ENCODE results near the gene LRP11. TPM values are rescaled to one million over a fixed set of nuclear protein-coding genes. Genes with fewer than 3 reads are reported as not detected.

LRP11 gene, protein sequence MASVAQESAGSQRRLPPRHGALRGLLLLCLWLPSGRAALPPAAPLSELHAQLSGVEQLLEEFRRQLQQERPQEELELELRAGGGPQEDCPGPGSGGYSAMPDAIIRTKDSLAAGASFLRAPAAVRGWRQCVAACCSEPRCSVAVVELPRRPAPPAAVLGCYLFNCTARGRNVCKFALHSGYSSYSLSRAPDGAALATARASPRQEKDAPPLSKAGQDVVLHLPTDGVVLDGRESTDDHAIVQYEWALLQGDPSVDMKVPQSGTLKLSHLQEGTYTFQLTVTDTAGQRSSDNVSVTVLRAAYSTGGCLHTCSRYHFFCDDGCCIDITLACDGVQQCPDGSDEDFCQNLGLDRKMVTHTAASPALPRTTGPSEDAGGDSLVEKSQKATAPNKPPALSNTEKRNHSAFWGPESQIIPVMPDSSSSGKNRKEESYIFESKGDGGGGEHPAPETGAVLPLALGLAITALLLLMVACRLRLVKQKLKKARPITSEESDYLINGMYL
- total RNA-seq (2014; rRNA removed; shearing (Covaris generic)) (1.1 and 1.5 TPM in 2 replicates), total RNA-seq (2022) (1.2 and 1.5 TPM in 2 replicates), Bru-seq, nascent RNA (percentile 16 among the genes with signal in this experiment), BruChase-seq, experiment 1, labeled RNA remaining after a 6-hour chase (percentile 16 among the genes with signal in this experiment), BruChase-seq, experiment 2, labeled RNA remaining after a 2-hour chase (percentile 18 among the genes with signal in this experiment)
- long read RNA-seq, partial matches to known transcripts: 0 of 2 reads
- long read RNA-seq, other reads (novel, unspliced or antisense): 1 of 2 reads

DNA sequence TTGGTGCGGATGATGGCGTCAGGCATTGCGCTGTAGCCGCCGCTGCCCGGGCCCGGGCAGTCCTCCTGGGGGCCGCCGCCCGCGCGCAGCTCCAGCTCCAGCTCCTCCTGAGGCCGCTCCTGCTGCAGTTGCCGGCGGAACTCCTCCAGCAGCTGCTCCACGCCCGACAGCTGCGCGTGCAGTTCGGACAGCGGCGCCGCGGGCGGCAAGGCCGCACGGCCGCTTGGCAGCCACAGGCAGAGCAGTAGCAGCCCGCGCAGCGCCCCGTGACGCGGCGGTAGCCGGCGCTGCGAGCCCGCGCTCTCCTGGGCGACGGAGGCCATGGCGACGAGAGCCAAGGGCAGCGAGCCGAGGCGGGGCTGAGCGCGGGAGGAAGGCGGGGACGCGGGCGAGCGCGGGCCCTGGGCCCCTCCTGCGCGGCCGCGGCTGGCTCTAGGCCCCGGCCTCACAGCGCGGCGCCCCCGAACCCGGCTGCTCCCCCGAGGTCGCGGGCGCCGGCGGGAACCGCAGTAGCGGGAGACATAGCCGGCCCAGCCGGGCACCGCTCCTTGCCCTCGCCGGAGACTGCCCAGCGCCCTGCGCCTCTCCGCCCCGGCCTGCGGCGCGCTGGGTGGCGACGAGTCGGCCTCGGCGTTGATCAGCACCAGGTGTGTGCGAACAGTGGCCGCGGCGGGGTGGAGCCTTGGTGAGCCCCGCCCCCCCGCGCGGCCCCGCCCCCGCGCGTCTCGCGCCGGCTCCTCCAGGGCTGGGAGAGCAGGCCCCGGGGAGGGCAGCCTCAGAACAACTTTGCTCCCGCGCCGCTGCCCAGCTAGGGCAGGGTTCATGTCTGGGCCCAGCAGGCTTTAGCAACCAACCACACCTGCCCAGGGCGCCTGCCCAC is at the start of gene LRP11:
LRP11 (minus strand) TSS at position 662 of the 880 bp plus-strand sequence; CDS start at position 323, 339 bp downstream.
- no peak for TF ChIP-seq EZH2phosphoT487 (IDR thresholded peaks at IDR 0.05; ENCODE audit: borderline replicate concordance, low read depth, low read length)
- TF ChIP-seq, protein P1, sequence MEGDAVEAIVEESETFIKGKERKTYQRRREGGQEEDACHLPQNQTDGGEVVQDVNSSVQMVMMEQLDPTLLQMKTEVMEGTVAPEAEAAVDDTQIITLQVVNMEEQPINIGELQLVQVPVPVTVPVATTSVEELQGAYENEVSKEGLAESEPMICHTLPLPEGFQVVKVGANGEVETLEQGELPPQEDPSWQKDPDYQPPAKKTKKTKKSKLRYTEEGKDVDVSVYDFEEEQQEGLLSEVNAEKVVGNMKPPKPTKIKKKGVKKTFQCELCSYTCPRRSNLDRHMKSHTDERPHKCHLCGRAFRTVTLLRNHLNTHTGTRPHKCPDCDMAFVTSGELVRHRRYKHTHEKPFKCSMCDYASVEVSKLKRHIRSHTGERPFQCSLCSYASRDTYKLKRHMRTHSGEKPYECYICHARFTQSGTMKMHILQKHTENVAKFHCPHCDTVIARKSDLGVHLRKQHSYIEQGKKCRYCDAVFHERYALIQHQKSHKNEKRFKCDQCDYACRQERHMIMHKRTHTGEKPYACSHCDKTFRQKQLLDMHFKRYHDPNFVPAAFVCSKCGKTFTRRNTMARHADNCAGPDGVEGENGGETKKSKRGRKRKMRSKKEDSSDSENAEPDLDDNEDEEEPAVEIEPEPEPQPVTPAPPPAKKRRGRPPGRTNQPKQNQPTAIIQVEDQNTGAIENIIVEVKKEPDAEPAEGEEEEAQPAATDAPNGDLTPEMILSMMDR (conservative IDR thresholded peaks at IDR 0.05; ENCODE audit: low read length): no peak
- intact Hi-C loops (cut with micrococcal nuclease; ENCODE audit: unreplicated experiment): loop anchor here (2.0 kb wide), 1 partner anchor 29 kb away; no protein-coding TSS in a partner anchor
- H3K9me3 ChIP-seq (ENCODE audit: low read length): no peaks in the 10 kb centered on the region
- POLR2A ChIA-PET: no interaction called here
- no peak within 1 kb of the TSS for H3K27ac ChIP-seq (ENCODE audit: low read depth, low read length, poor library complexity, severe bottlenecking)
- H3K4me1 ChIP-seq (ENCODE audit: insufficient read depth, low read length, poor library complexity, severe bottlenecking): peaks cover 13% of the 10 kb centered on the region
- H3K79me2 ChIP-seq (ENCODE audit: insufficient read depth, low read depth, low read length): no peaks in the 10 kb centered on the region
- H3K4me2 ChIP-seq (ENCODE audit: low read length): peak within 1 kb of the TSS; percentile 87
- peak within 1 kb of the TSS; percentile 72 for H3K4me3 ChIP-seq (ENCODE audit: low read depth, low read length, poor library complexity, severe bottlenecking)
- H3K36me3 ChIP-seq (ENCODE audit: insufficient read depth, low read length): no peaks in the 10 kb centered on the region
- CTCF ChIA-PET (ENCODE audit: unreplicated experiment): no interaction called here
- H3K9me2 ChIP-seq (ENCODE audit: insufficient read depth, low read length): no peaks in the 10 kb centered on the region
- peak within 1 kb of the TSS; percentile 95 for H2AFZ ChIP-seq (ENCODE audit: low read length)
- no peaks in the 10 kb centered on the region for H4K20me1 ChIP-seq (ENCODE audit: insufficient read depth, low read length)
- BruUV-seq (replicated peaks): no TSS peak
- peak; percentile 84 for DNase-seq (ENCODE audit: low spot score)

DNA sequence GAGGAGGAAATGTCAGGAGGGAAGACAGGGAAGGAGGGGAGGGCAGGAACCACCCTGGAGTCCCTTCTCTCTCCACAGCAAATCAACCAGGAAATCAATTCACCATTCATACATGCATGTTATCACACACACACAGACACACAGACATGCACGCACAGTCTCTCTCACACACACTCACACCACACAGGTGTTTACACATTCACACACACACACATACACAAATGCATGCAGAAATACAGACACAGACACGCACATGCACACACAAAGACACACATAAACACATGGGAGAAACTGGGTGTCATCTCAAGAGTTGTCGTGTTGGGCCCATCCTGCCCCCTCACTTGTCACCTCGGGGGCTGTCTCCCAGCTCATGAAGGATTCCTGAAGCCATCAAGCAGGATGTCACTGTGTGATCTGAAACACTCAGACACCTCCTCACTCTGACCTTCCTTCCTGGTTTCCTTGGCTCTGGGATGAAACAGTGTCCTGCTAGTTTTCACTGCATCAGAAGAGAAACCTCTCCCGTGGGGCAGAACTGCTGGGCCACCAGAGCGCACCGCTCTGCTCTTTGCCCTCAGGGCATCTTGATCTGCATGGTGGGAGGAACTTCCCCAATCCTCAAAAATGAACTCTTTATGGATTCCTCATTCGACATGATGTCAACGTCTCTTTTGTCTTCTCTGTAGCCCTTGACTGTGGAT is 49.5 kb upstream of the LRP11 start:
- Histone ChIP-seq H3K4me2 (ENCODE audit: low read length) (no peak overlapping the region), H3K27ac (ENCODE audit: low read depth, low read length, poor library complexity, severe bottlenecking) (no peak overlapping the region), H3K9me3 (ENCODE audit: low read length) (0 out of 2 replicates have a peak, but pooled peaks cover 2% of the 10 kb centered on the region), H2AFZ (ENCODE audit: low read length) (no peak overlapping the region), H4K20me1 (ENCODE audit: insufficient read depth, low read length) (no peaks in the 10 kb centered on the region), H3K36me3 (ENCODE audit: insufficient read depth, low read length) (no peaks in the 10 kb centered on the region), H3K4me1 (ENCODE audit: insufficient read depth, low read length, poor library complexity, severe bottlenecking) (no peaks in the 10 kb centered on the region), H3K9me2 (ENCODE audit: insufficient read depth, low read length) (no peaks in the 10 kb centered on the region), H3K79me2 (ENCODE audit: insufficient read depth, low read depth, low read length) (no peaks in the 10 kb centered on the region), H3K4me3 (ENCODE audit: low read depth, low read length, poor library complexity, severe bottlenecking) (no peak overlapping the region)
- no peak for TF ChIP-seq EZH2phosphoT487 (IDR thresholded peaks at IDR 0.05; ENCODE audit: borderline replicate concordance, low read depth, low read length)
- TF ChIP-seq, protein P1 (conservative IDR thresholded peaks at IDR 0.05; ENCODE audit: low read length): no peak
- BruUV-seq (replicated peaks): no TSS peak
- DNase-seq (ENCODE audit: low spot score): no peak
- ChIA-PET CTCF (ENCODE audit: unreplicated experiment) (no interaction called here), POLR2A (no interaction called here)
- intact Hi-C loops (cut with micrococcal nuclease; ENCODE audit: unreplicated experiment): no loop called here

Data from OCI-LY7 (cell line).